Trophoblast cell (in vitro differentiated cells and primary cell): ENCODE data around the gene ANXA11.

Source experiments
- DNase-seq, 2 donors: peaks; one replicate each; pipeline ENCODE4 v3.0.0-alpha.2; 2016
- H2AFZ ChIP-seq: 2 replicates; pipeline ENCODE4 v1.6.1; 2013; ENCODE audit warnings: low read length, moderate library complexity, mild to moderate bottlenecking; ENCODE audit not compliant: insufficient read depth, poor library complexity
- H2AK5ac ChIP-seq: 2 replicates; pipeline ENCODE4 v1.6.1; 2013; ENCODE audit warnings: mild to moderate bottlenecking, low read length
- H2BK120ac ChIP-seq: 2 replicates; pipeline ENCODE4 v1.6.1; 2013; ENCODE audit warnings: low read length, mild to moderate bottlenecking, moderate library complexity; ENCODE audit not compliant: insufficient read depth, poor library complexity
- H2BK12ac ChIP-seq: 2 replicates; pipeline ENCODE4 v1.6.1; 2013; ENCODE audit warnings: mild to moderate bottlenecking, low read length, moderate library complexity
- H2BK5ac ChIP-seq: 2 replicates; pipeline ENCODE4 v1.6.1; 2013; ENCODE audit warnings: low read length, low read depth, moderate library complexity, mild to moderate bottlenecking; ENCODE audit not compliant: poor library complexity
- H3K14ac ChIP-seq: 2 replicates; pipeline ENCODE4 v1.6.1; 2013; ENCODE audit warnings: mild to moderate bottlenecking, low read length
- H3K18ac ChIP-seq: 2 replicates; pipeline ENCODE4 v1.6.1; 2013; ENCODE audit warnings: mild to moderate bottlenecking, low read length
- H3K23ac ChIP-seq: 2 replicates; pipeline ENCODE4 v1.6.1; 2013; ENCODE audit warnings: low read length
- H3K27ac ChIP-seq: 2 replicates; pipeline ENCODE4 v1.5.1; 2013; ENCODE audit warnings: low read depth, mild to moderate bottlenecking, inconsistent platforms, low read length, moderate library complexity
- H3K27me3 ChIP-seq: 2 replicates; pipeline ENCODE4 v1.6.1; 2013; ENCODE audit warnings: inconsistent platforms, mild to moderate bottlenecking, low read length, moderate library complexity; ENCODE audit not compliant: insufficient read depth
- H3K36me3 ChIP-seq, 2 experiments: 1 replicate in 1 of 2; 2 replicates in 1 of 2; pipeline ENCODE4 v1.6.1; 2013; ENCODE audit warnings: low read length in 2 of 2, mild to moderate bottlenecking in 2 of 2, moderate library complexity in 1 of 2; ENCODE audit not compliant: insufficient read depth in 2 of 2, control insufficient read depth in 1 of 2
- H3K4ac ChIP-seq: 2 replicates; pipeline ENCODE4 v1.6.1; 2013; ENCODE audit warnings: low read depth, mild to moderate bottlenecking, low read length, moderate library complexity
- H3K4me1 ChIP-seq, 2 experiments: 1 replicate in 1 of 2; 2 replicates in 1 of 2; pipeline ENCODE4 v1.6.1; 2013; ENCODE audit warnings: low read length in 2 of 2, mild to moderate bottlenecking in 2 of 2, moderate library complexity in 1 of 2; ENCODE audit not compliant: insufficient read depth in 2 of 2, control insufficient read depth in 1 of 2
- H3K4me2 ChIP-seq: 2 replicates; pipeline ENCODE4 v1.6.1; 2013; ENCODE audit warnings: inconsistent platforms, mild to moderate bottlenecking, low read length, moderate library complexity
- H3K4me3 ChIP-seq: 2 replicates; pipeline ENCODE4 v1.5.1; 2013; ENCODE audit warnings: mild to moderate bottlenecking, low read depth, low read length, inconsistent platforms
- H3K79me1 ChIP-seq: one replicate; pipeline ENCODE4 v1.6.1; 2013; ENCODE audit warnings: low read length
- H3K79me2 ChIP-seq: 2 replicates; pipeline ENCODE4 v1.6.1; 2013; ENCODE audit warnings: low read length, mild to moderate bottlenecking; ENCODE audit not compliant: control insufficient read depth, insufficient read depth, poor library complexity
- H3K9ac ChIP-seq: 2 replicates; pipeline ENCODE4 v1.6.1; 2013; ENCODE audit warnings: mild to moderate bottlenecking, low read length
- H3K9me3 ChIP-seq: 2 replicates; pipeline ENCODE4 v1.6.1; 2013; ENCODE audit warnings: low read depth, mild to moderate bottlenecking, control low read depth, inconsistent platforms, low read length; ENCODE audit not compliant: insufficient read depth
- H4K12ac ChIP-seq: 2 replicates; pipeline ENCODE4 v1.6.1; 2013; ENCODE audit warnings: low read depth, mild to moderate bottlenecking, low read length, moderate library complexity
- H4K8ac ChIP-seq: 2 replicates; pipeline ENCODE4 v1.6.1; 2013; ENCODE audit warnings: low read depth, mild to moderate bottlenecking, low read length, moderate library complexity
- H4K91ac ChIP-seq: one replicate; pipeline ENCODE4 v1.6.1; 2013; ENCODE audit warnings: low read depth, mild to moderate bottlenecking, low read length, moderate library complexity
- WGBS: extraction: QIAGEN DNeasy Blood & Tissue Kit; methylation state at CpG from one replicate; pipeline ENCODE4 v1.1.7; 2013; ENCODE audit warnings: missing lambda C conversion rate; ENCODE audit not compliant: insufficient read length, insufficient coverage; ENCODE audit errors: extremely low coverage; 5-methylcytosine and 5-hydroxymethylcytosine counted together

The ANXA11 gene

GRCh38 chr10:80141696-80142460, 63.5 kb downstream of the ANXA11 start:
- Histone ChIP-seq H2AK5ac (no peak overlapping the region), H3K27ac (no peak overlapping the region), H3K9ac (no peak overlapping the region), H3K9me3 (no peaks in the 10 kb centered on the region), H3K36me3 (no peaks in the 10 kb centered on the region), H4K91ac (no peak overlapping the region), H2BK12ac (no peak overlapping the region), H3K4me3 (no peak overlapping the region), H3K79me1 (no peaks in the 10 kb centered on the region), H2AFZ (no peak overlapping the region), H4K12ac (no peak overlapping the region), H3K18ac (no peak overlapping the region), H2BK120ac (no peak overlapping the region), H3K23ac (no peak overlapping the region), H3K4me2 (no peak overlapping the region), H2BK5ac (no peak overlapping the region), H3K79me2 (no peaks in the 10 kb centered on the region), H3K4ac (no peak overlapping the region), H3K14ac (no peak overlapping the region), H3K27me3 (no peaks in the 10 kb centered on the region), H3K4me1 (no peaks in the 10 kb centered on the region), H4K8ac (no peak overlapping the region)
- DNase-seq = no peak
- WGBS = no CpG with 5 or more reads among the region's 19 CpGs

GRCh38 chr10:80140251-80140650, 65.1 kb downstream of the ANXA11 start:
- Histone ChIP-seq H3K4me3 (no peak overlapping the region), H3K36me3 (no peaks in the 10 kb centered on the region), H3K4me2 (no peak overlapping the region), H3K18ac (no peak overlapping the region), H3K27me3 (no peaks in the 10 kb centered on the region), H3K23ac (no peak overlapping the region), H2BK5ac (no peak overlapping the region), H2BK120ac (no peak overlapping the region), H3K14ac (no peak overlapping the region), H3K79me2 (no peaks in the 10 kb centered on the region), H2AK5ac (no peak overlapping the region), H3K27ac (no peak overlapping the region), H3K9me3 (no peaks in the 10 kb centered on the region), H4K91ac (no peak overlapping the region), H3K79me1 (no peaks in the 10 kb centered on the region), H3K4me1 (no peaks in the 10 kb centered on the region), H3K9ac (no peak overlapping the region), H4K8ac (no peak overlapping the region), H2BK12ac (no peak overlapping the region), H2AFZ (no peak overlapping the region), H3K4ac (no peak overlapping the region), H4K12ac (no peak overlapping the region)
- no peak for DNase-seq
- WGBS = no CpG with 5 or more reads among the region's 7 CpGs

GRCh38 chr10:80139265-80139664, 66.1 kb downstream of the ANXA11 start:
- Histone ChIP-seq H3K18ac (no peak overlapping the region), H3K9ac (no peak overlapping the region), H4K91ac (no peak overlapping the region), H3K23ac (no peak overlapping the region), H4K12ac (no peak overlapping the region), H3K27me3 (no peaks in the 10 kb centered on the region), H2BK12ac (no peak overlapping the region), H3K9me3 (no peaks in the 10 kb centered on the region), H2AFZ (no peak overlapping the region), H3K14ac (no peak overlapping the region), H3K36me3 (no peaks in the 10 kb centered on the region), H3K79me2 (no peaks in the 10 kb centered on the region), H3K4me1 (no peaks in the 10 kb centered on the region), H3K4me2 (no peak overlapping the region), H3K4me3 (no peak overlapping the region), H3K79me1 (no peaks in the 10 kb centered on the region), H2BK120ac (no peak overlapping the region), H2BK5ac (no peak overlapping the region), H2AK5ac (no peak overlapping the region), H4K8ac (no peak overlapping the region), H3K27ac (no peak overlapping the region), H3K4ac (no peak overlapping the region)
- DNase-seq = no peak
- WGBS = no CpG with 5 or more reads among the region's 2 CpGs

- no peak overlapping the region for H2AK5ac ChIP-seq
- no peak overlapping the region for H3K14ac ChIP-seq
- no peak overlapping the region for H3K9ac ChIP-seq
- H3K9me3 ChIP-seq = no peaks in the 10 kb centered on the region
- no peak overlapping the region for H2BK5ac ChIP-seq
- H4K91ac ChIP-seq = no peak overlapping the region
- no peak overlapping the region for H3K4me3 ChIP-seq
- no CpG with 5 or more reads among the region's 4 CpGs for WGBS
- no peak overlapping the region for H4K12ac ChIP-seq
- no peak overlapping the region for H3K4ac ChIP-seq
- H2BK120ac ChIP-seq = no peak overlapping the region
- H3K4me2 ChIP-seq = no peak overlapping the region
- no peaks in the 10 kb centered on the region for H3K27me3 ChIP-seq
- no peaks in the 10 kb centered on the region for H3K79me1 ChIP-seq
- H3K23ac ChIP-seq = no peak overlapping the region
- no peak for DNase-seq
- no peak overlapping the region for H3K27ac ChIP-seq
- peaks cover 0 to 3% of the 10 kb centered on the region in 2 experiments for H3K4me1 ChIP-seq
- no peak overlapping the region for H2AFZ ChIP-seq
- no peak overlapping the region for H4K8ac ChIP-seq
- no peak overlapping the region for H3K18ac ChIP-seq
- no peaks in the 10 kb centered on the region for H3K79me2 ChIP-seq
- H3K36me3 ChIP-seq = no peaks in the 10 kb centered on the region
- H2BK12ac ChIP-seq = no peak overlapping the region
Measured at GRCh38 chr10:80137920-80138319, 67.4 kb downstream of the ANXA11 start.
